Measurements from ENCODE around the gene SPATA9.
"Not testable (repeated sequence)": the region's sequence is repeated elsewhere in the genome, so short reads cannot be mapped to it uniquely, and the experiment has no call there.

SPATA9 gene

DNA sequence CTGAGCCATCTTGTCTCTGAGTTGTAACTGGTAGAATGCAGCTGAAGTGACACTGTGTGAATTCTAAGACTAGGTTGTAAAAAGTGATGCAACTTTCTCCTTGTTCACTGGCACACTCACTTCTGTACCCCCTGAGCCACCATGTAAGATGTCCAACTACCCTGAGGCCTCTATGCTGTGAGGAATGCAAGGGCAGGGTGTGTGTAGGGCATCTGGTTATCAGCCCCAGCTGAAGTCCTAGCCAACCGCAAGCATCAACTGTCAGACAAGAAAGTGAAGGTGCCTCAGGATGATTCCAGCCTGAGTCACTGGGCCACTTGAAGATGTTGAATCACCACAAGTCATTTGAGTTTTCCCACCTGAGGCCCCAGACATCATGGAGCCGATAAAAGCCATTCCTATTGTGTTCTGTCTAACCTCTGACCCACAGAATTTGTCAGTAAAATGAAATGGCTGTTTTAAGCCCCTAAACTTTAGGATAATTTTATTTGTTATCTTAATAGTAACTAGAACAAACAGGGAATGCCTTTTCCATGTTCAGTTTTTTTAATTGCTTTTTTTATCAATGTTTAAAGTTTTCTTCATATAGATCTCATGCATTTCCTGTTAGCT is 29.7 kb upstream of the SPATA9 start:
- H3K4me1 ChIP-seq (ENCODE audit: low read depth, poor library complexity, severe bottlenecking), result peaks cover 13% of the 10 kb centered on the region
- peak overlapping the region; percentile 3; the same call in 1 of the 2 replicates for H3K4me2 ChIP-seq
- H4K20me1 ChIP-seq (ENCODE audit: insufficient read depth), result no peaks in the 10 kb centered on the region
- H3K27me3 ChIP-seq (ENCODE audit: insufficient read depth, low read depth), result no peaks in the 10 kb centered on the region
- no peaks in the 10 kb centered on the region for H3K79me2 ChIP-seq (ENCODE audit: insufficient read depth, low read depth)
- H3K4me3 ChIP-seq (IDR thresholded peaks at IDR 0.05; ENCODE audit: insufficient read depth, low read depth, low read length), result no peak overlapping the region
- H3K36me3 ChIP-seq (ENCODE audit: insufficient read depth), result no peaks in the 10 kb centered on the region
- H2AFZ ChIP-seq (ENCODE audit: low read depth), result no peak overlapping the region
- H3K9ac ChIP-seq, result no peak overlapping the region
- no peak overlapping the region for H3K27ac ChIP-seq
- TF ChIP-seq, protein P1, sequence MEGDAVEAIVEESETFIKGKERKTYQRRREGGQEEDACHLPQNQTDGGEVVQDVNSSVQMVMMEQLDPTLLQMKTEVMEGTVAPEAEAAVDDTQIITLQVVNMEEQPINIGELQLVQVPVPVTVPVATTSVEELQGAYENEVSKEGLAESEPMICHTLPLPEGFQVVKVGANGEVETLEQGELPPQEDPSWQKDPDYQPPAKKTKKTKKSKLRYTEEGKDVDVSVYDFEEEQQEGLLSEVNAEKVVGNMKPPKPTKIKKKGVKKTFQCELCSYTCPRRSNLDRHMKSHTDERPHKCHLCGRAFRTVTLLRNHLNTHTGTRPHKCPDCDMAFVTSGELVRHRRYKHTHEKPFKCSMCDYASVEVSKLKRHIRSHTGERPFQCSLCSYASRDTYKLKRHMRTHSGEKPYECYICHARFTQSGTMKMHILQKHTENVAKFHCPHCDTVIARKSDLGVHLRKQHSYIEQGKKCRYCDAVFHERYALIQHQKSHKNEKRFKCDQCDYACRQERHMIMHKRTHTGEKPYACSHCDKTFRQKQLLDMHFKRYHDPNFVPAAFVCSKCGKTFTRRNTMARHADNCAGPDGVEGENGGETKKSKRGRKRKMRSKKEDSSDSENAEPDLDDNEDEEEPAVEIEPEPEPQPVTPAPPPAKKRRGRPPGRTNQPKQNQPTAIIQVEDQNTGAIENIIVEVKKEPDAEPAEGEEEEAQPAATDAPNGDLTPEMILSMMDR (conservative IDR thresholded peaks at IDR 0.05; ENCODE audit: low read depth, low read length), result no peak

DNA sequence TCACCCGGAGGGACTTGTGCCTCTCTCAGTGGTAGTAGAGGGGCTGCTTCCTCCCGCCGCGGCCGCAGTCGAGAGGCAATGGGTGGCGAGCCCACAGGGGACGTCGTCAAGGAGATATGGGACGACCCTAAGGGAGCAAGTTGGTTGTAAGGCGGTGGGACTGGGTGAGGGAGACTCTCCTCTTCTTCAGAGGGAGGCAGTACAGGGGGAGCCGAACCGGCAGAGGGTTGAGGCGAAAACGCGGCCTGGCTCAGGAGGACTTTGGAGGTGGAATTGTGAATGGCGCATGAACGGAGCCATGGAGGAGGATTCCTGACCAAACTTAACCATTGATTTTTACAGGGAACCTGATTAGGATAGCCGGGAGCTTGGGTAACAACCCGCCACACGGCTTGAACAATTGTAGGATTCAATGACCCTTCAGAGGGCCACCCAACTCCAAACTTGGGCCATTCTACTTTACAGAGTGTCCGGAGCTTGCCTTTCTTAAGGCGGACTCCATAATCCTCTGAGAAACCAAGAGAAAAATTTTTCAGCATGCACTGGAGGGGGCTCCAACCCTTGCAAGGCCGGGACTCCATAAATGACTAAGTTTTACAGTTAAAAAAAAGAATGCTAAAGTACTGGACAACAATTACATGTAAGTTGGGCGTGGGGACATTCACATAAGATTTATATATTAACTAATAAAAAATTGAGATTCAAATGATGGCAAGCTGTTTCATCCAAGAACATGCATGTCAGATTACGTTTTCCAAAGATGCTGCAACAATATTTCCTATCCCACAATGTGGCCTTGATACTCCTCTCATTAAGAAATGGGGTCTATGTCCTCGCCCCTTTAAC is 28.9 kb upstream of the SPATA9 start:
- H4K20me1 ChIP-seq (ENCODE audit: insufficient read depth), result no peaks in the 10 kb centered on the region
- no peak overlapping the region for H3K9ac ChIP-seq
- H3K4me3 ChIP-seq (IDR thresholded peaks at IDR 0.05; ENCODE audit: insufficient read depth, low read depth, low read length), result no peak overlapping the region
- H3K27ac ChIP-seq, result no peak overlapping the region
- TF ChIP-seq, protein P1 (conservative IDR thresholded peaks at IDR 0.05; ENCODE audit: low read depth, low read length), result no peak
- H3K4me2 ChIP-seq, result peak overlapping the region; percentile 3; the same call in 1 of the 2 replicates
- no peaks in the 10 kb centered on the region for H3K27me3 ChIP-seq (ENCODE audit: insufficient read depth, low read depth)
- H3K4me1 ChIP-seq (ENCODE audit: low read depth, poor library complexity, severe bottlenecking), result peaks cover 13% of the 10 kb centered on the region
- H3K79me2 ChIP-seq (ENCODE audit: insufficient read depth, low read depth), result no peaks in the 10 kb centered on the region
- no peaks in the 10 kb centered on the region for H3K36me3 ChIP-seq (ENCODE audit: insufficient read depth)
- H2AFZ ChIP-seq (ENCODE audit: low read depth), result no peak overlapping the region

DNA sequence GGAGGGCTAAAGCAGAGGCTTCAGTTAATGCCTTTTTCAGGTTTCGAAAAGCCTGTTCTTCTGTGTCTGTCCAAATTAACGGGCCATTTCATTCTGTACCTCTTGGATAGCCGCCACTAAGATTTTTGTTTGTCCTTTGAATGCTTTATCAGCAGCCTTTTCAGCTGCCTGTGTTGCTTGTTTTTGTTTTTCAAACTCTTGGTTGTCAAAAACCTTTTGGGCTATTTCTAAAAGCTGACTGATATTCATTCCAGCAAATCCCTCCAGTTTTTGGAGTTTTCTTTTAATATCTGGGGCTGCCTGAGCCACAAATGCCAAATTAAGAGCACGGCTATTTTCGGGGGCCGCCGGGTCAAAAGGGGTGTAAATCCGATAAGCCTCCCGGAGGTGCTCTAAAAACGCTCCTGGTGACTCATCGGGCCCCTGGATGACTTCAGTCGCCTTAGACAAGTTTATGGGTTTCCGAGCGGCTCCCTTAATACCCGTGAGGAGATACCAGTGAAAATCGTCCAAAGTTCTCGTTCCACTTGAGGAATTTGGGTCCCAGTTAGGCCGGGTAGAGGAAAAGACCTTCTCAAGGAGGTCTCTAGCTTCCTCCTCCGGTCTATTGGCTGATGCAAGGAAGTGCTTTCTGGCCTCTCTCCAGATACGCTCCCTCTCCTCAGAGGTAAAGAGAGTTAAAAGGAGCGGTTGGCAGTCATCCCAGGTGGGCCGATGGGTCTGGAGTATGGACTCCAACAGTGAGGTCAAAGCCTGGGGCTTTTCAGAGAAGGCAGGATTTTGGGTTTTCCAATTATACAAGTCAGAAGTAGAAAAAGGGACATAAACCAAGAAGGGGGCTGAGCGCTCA is 28.1 kb upstream of the SPATA9 start:
- H3K79me2 ChIP-seq (ENCODE audit: insufficient read depth, low read depth); H3K27me3 ChIP-seq (ENCODE audit: insufficient read depth, low read depth); H3K27ac ChIP-seq; H2AFZ ChIP-seq (ENCODE audit: low read depth); H3K36me3 ChIP-seq (ENCODE audit: insufficient read depth); H3K4me2 ChIP-seq; H4K20me1 ChIP-seq (ENCODE audit: insufficient read depth); H3K4me3 ChIP-seq (IDR thresholded peaks at IDR 0.05; ENCODE audit: insufficient read depth, low read depth, low read length); H3K9ac ChIP-seq: not testable (repeated sequence)
- H3K4me1 ChIP-seq (ENCODE audit: low read depth, poor library complexity, severe bottlenecking), result peaks cover 13% of the 10 kb centered on the region

DNA sequence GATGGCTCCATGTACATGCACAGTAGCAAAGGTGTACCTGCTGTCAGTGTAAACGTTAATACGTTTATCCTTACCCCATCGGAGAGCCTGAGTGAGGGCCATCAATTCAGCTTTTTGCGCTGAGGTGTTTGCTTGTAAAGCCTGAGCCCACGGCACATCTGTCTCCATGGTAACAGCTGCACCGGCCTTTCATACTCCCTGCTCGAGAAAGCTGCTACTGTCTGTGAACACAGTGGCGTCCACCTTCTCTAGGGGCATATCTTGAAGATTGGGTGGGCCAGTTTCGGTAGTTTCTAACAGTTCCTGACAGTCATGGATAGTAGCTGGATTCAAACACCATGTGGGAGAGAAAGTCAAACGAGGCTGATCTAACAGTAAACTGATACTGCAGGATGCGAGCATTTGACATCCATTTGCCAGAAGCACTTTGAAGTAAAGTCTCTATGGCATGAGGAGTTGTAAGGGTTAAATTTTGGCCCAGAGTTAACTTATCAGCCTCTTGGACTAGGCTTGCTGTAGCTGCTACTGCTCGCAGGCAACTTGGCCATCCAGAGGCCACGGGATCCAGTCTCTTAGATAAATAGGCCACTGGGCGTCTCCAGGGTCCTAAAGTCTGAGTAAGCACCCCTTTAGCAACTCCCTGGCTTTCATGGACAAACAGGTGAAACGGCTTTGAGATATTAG is 27.3 kb upstream of the SPATA9 start:
- no peak overlapping the region for H3K4me3 ChIP-seq (IDR thresholded peaks at IDR 0.05; ENCODE audit: insufficient read depth, low read depth, low read length)
- no peaks in the 10 kb centered on the region for H3K36me3 ChIP-seq (ENCODE audit: insufficient read depth)
- TF ChIP-seq, protein P1 (conservative IDR thresholded peaks at IDR 0.05; ENCODE audit: low read depth, low read length), result no peak
- no peak overlapping the region for H3K27ac ChIP-seq
- no peak overlapping the region for H2AFZ ChIP-seq (ENCODE audit: low read depth)
- H3K9ac ChIP-seq, result no peak overlapping the region
- H4K20me1 ChIP-seq (ENCODE audit: insufficient read depth), result no peaks in the 10 kb centered on the region
- no peaks in the 10 kb centered on the region for H3K27me3 ChIP-seq (ENCODE audit: insufficient read depth, low read depth)
- H3K79me2 ChIP-seq (ENCODE audit: insufficient read depth, low read depth), result no peaks in the 10 kb centered on the region
- H3K4me1 ChIP-seq (ENCODE audit: low read depth, poor library complexity, severe bottlenecking), result peaks cover 13% of the 10 kb centered on the region
- H3K4me2 ChIP-seq, result no peak overlapping the region

Data from KMS-11 (cell line).